Left kidney (tissue), 8 donors: ENCODE results near the gene RTN3. TPM values are rescaled to one million over a fixed set of nuclear protein-coding genes. Genes with fewer than 3 reads are reported as not detected.
"Not testable (repeated sequence)": the region's sequence is repeated elsewhere in the genome, so short reads cannot be mapped to it uniquely, and the experiment has no call there.

Experiments used
- DNase-seq: peaks from one replicate; pipeline ENCODE4 v3.0.0-alpha.2; 2013
- long read RNA-seq, 8 donors: transcript quantifications; one replicate each; lab custom pipeline, GENCODE V29; 2026
- polyA plus RNA-seq: library from polyadenylated mRNA; unstranded; fragments of 120-200 nt; gene quantifications from one replicate; pipeline ENCODE4 v1.2.1, GENCODE V29; 2013; ENCODE audit not compliant: insufficient read length

Gene RTN3
- 184 TPM for polyA plus RNA-seq
- long read RNA-seq, donor 1, transcript RTN3-203 (6 exons, 2,524 nt): minor isoform, 6 of 169 reads
- long read RNA-seq, donor 1, transcript RTN3-208 (7 exons, 2,532 nt): major isoform, 92 of 169 reads
- long read RNA-seq, donor 1, partial matches to known transcripts: 70 of 169 reads
- long read RNA-seq, donor 1, other reads (novel, unspliced or antisense): 0 of 169 reads
- long read RNA-seq, donor 2, transcript RTN3-208 (7 exons, 2,532 nt): major isoform, 67 of 110 reads
- long read RNA-seq, donor 2, partial matches to known transcripts: 38 of 110 reads
- long read RNA-seq, donor 2, other reads (novel, unspliced or antisense): 0 of 110 reads
- long read RNA-seq, donor 3, transcript RTN3-208 (7 exons, 2,532 nt): major isoform, 47 of 102 reads
- long read RNA-seq, donor 3, partial matches to known transcripts: 52 of 102 reads
- long read RNA-seq, donor 3, other reads (novel, unspliced or antisense): 0 of 102 reads
- long read RNA-seq, donor 4, partial matches to known transcripts: 12 of 18 reads
- long read RNA-seq, donor 4, other reads (novel, unspliced or antisense): 0 of 18 reads
- long read RNA-seq, donor 5, transcript RTN3-208 (7 exons, 2,532 nt): major isoform, 80 of 87 reads
- long read RNA-seq, donor 5, partial matches to known transcripts: 5 of 87 reads
- long read RNA-seq, donor 5, other reads (novel, unspliced or antisense): 0 of 87 reads
- long read RNA-seq, donor 6, transcript RTN3-208 (7 exons, 2,532 nt): major isoform, 65 of 202 reads
- long read RNA-seq, donor 6, partial matches to known transcripts: 128 of 202 reads
- long read RNA-seq, donor 6, other reads (novel, unspliced or antisense): 6 of 202 reads
- long read RNA-seq, donor 7, transcript RTN3-203 (6 exons, 2,524 nt): minor isoform, 6 of 127 reads
- long read RNA-seq, donor 7, transcript RTN3-208 (7 exons, 2,532 nt): major isoform, 100 of 127 reads
- long read RNA-seq, donor 7, partial matches to known transcripts: 10 of 127 reads
- long read RNA-seq, donor 7, other reads (novel, unspliced or antisense): 7 of 127 reads
- long read RNA-seq, donor 8, transcript RTN3-208 (7 exons, 2,532 nt): major isoform, 30 of 33 reads
- long read RNA-seq, donor 8, partial matches to known transcripts: 0 of 33 reads
- long read RNA-seq, donor 8, other reads (novel, unspliced or antisense): 0 of 33 reads

- peak; percentile 96 for DNase-seq
These were observed at the start of gene RTN3 for GRCh38 chr11:63681321-63682065. RTN3 (plus strand) TSS chr11:63681500; CDS start chr11:63681637, 137 bp downstream.

GRCh38 chr11:63635762-63636465 is 45.4 kb upstream of the RTN3 start:
- peak; percentile 57 for DNase-seq

- not testable (repeated sequence) for DNase-seq
These were observed 42.9 kb upstream of the RTN3 start for GRCh38 chr11:63638436-63638835.

GRCh38 chr11:63639199-63639832 is 42.0 kb upstream of the RTN3 start:
- no peak for DNase-seq

- DNase-seq: no peak
These were observed 39.6 kb upstream of the RTN3 start for GRCh38 chr11:63641727-63642126.

DNA sequence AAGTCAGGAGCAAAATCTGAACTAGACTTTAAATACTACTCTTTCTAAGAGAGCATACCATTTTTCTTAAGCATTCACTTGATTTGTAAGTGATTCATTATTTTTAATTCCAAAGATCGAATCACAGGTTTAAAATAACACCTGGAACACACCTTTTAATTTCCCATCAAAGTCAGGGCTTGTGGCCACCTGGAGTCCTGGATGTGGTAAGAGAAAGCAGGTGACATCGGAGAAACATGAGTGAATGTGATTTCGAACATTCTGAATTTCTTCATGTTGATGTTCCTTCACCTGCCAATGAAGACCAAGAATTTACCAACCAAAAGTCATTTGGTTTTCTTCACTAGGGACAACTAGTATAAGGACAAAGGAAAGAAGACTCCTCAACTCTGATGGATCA is 38.1 kb upstream of the RTN3 start:
- no peak for DNase-seq

DNA sequence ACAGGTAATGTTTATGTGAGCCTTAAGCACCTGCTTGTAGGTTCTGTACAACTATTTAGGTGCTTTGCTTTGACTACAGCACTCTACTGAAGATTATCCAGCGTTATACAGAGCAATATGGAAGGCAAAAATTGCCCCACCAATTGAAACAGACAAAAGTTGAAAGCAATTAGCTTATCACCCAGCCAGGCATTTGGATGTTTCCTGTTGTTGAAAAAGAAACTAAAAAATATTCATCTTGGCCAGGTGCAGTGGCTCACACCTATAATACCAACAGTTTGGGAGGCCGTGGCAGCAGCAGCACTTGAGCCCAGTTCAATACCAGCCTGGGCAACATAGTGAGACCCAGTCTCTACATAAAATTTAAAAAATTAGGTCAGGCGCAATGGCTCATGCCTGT is 28.6 kb upstream of the RTN3 start:
- no peak for DNase-seq

GRCh38 chr11:63660972-63661371 is 20.3 kb upstream of the RTN3 start:
- DNase-seq: no peak

GRCh38 chr11:63663809-63664208 is 17.5 kb upstream of the RTN3 start:
- DNase-seq: no peak

- no peak for DNase-seq
These were observed 14.4 kb upstream of the RTN3 start for GRCh38 chr11:63666874-63667273.

- no peak for DNase-seq
These were observed 13.1 kb upstream of the RTN3 start for GRCh38 chr11:63667995-63668795.

- no peak for DNase-seq
These were observed 11.2 kb upstream of the RTN3 start for GRCh38 chr11:63670096-63670432.

- peak; percentile 32 for DNase-seq
These were observed 10.6 kb upstream of the RTN3 start for GRCh38 chr11:63670433-63671321.

DNA sequence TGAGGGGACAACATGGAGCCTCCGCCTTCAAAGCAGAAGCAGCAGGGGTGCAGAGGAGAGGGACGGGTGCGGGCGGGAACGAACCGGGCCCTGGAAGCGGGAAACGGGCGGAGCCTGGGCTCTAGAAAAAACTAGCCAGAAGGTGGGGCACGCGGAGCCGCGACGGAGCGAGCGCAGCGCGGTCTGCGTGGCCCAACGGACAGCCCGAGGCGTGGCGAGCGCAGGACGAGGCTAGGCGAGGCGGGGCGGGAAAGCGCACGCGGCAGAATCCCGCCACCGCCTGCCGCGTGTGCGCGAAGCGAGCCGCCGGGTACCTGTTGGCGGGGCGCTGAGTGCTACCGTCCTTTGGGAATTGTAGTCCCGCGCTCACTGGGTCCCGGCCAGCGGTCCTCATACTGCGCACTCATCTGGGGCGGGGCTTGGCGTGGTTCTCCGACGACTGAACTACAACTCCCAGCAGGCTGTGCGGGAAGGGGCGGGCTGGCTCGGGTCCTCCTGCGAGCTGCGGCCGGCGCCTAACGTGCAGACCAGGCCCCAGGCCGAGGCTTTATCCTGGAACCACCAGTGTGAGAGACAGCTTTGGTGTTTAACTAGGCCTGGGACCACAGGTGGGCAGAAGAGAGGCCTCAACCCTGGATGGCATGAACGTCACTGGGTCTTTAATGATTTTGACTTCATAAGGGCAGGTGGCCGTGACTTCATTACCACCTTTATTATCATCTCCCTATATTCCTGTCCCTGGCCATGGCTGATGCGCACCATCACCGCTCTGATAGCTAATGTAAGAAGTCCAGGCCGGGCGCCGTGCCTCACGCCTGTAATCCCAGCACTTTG is 9.8 kb upstream of the RTN3 start, which contains the start of gene ATL3:
Gene ATL3, minus strand, starts transcription at position 55 of the 834 bp plus-strand sequence. Its CDS starts 41 bp downstream, at position 14.
- peak; percentile 92 for DNase-seq

DNA sequence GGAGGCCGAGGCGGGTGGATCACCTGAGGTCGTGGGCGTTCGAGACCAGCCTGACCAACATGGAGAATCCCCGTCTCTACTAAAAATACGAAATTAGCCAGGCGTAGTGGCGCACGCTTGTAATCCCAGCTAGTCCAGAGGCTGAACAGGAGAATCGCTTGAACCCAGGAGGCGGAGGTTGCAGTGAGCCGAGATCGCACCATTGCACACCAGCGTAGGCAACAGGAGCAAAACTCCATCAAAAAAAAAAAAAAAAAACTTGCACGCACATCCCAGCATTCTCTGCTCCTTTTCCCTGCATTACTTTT is 9.2 kb upstream of the RTN3 start:
- DNase-seq: no peak

- no peak for DNase-seq
These were observed 8.3 kb upstream of the RTN3 start for GRCh38 chr11:63672936-63673539.

GRCh38 chr11:63673579-63673978 is 7.7 kb upstream of the RTN3 start:
- no peak for DNase-seq
